H54 (cell line): ENCODE results near the gene PLVAP.

Experiments
- DNase-seq: peaks from one replicate; pipeline ENCODE4 v3.0.0; 2011; ENCODE audit warnings: low spot score, mixed read lengths; ENCODE audit not compliant: insufficient read length
- FAIRE-seq: peaks from 3 replicates; lab custom pipeline; 2011; peaks lifted over from hg19 to GRCh38; lab: Jason Lieb, UNC
- POLR2A ChIP-seq: IDR thresholded peaks from 2 replicates; pipeline ENCODE4 v1.6.1; 2011; ENCODE audit warnings: low read depth, mild to moderate bottlenecking, low read length

Gene PLVAP

GRCh38 chr19:17329366-17330261 lies 47.5 kb downstream of the PLVAP start:
- no peak for TF ChIP-seq POLR2A
- FAIRE-seq (no peak), DNase-seq (no peak)

GRCh38 chr19:17328517-17329365 lies 48.4 kb downstream of the PLVAP start:
- TF ChIP-seq POLR2A: no peak
- no peak for DNase-seq
- no peak for FAIRE-seq

- FAIRE-seq (no peak), DNase-seq (no peak)
- TF ChIP-seq POLR2A: no peak
Observed at GRCh38 chr19:17327654-17328516, 49.3 kb downstream of the PLVAP start.

- no peak for FAIRE-seq
- DNase-seq: no peak
- TF ChIP-seq POLR2A: no peak
Observed at GRCh38 chr19:17327068-17327653, 50.0 kb downstream of the PLVAP start.

GRCh38 chr19:17326595-17326966 lies 50.6 kb downstream of the PLVAP start:
- no peak for TF ChIP-seq POLR2A
- FAIRE-seq (no peak), DNase-seq (no peak)

- DNase-seq (no peak), FAIRE-seq (no peak)
- no peak for TF ChIP-seq POLR2A
Observed at GRCh38 chr19:17325881-17326594, 51.1 kb downstream of the PLVAP start.

GRCh38 chr19:17325133-17325532 lies 52.0 kb downstream of the PLVAP start:
- DNase-seq (no peak), FAIRE-seq (no peak)
- TF ChIP-seq POLR2A: no peak

- FAIRE-seq: no peak
- TF ChIP-seq POLR2A: no peak
- DNase-seq: no peak
Observed at GRCh38 chr19:17324357-17325114, 52.6 kb downstream of the PLVAP start.

GRCh38 chr19:17323964-17324332 lies 53.2 kb downstream of the PLVAP start:
- no peak for TF ChIP-seq POLR2A
- DNase-seq (no peak), FAIRE-seq (no peak)

- TF ChIP-seq POLR2A: no peak
- FAIRE-seq (no peak), DNase-seq (no peak)
Observed at GRCh38 chr19:17323300-17323963, 53.7 kb downstream of the PLVAP start.

- no peak for TF ChIP-seq POLR2A
- no peak for FAIRE-seq
- DNase-seq: no peak
Observed at GRCh38 chr19:17322854-17323253, 54.3 kb downstream of the PLVAP start.
